PFSK-1 (cell line): ENCODE results near the gene PRDM12.

Experiments used
- FOXP2 ChIP-seq: optimal IDR thresholded peaks from 2 replicates; pipeline ENCODE3; 2011; ENCODE audit warnings: borderline replicate concordance, control low read depth, inconsistent platforms; ENCODE audit not compliant: insufficient read depth; ENCODE audit errors: extremely low read length, extremely low read depth
- POLR2AphosphoS5 ChIP-seq: IDR thresholded peaks from 2 replicates; pipeline ENCODE4 v1.6.1; 2012; ENCODE audit warnings: low read depth, mild to moderate bottlenecking, control low read depth, low read length, moderate library complexity
- REST ChIP-seq, 2 experiments: IDR thresholded peaks; 2 replicates each; pipeline versions ENCODE4 v1.6.1 to v1.8.0; 2011 to 2012; ENCODE audit warnings: low read depth in 2 of 2, low read length in 2 of 2, control low read depth in 1 of 2, inconsistent platforms in 1 of 2, mild to moderate bottlenecking in 1 of 2, moderate library complexity in 1 of 2; ENCODE audit not compliant: insufficient read depth in 1 of 2
- SIN3A ChIP-seq: IDR thresholded peaks from 2 replicates; pipeline ENCODE4 v1.6.1; 2012; ENCODE audit warnings: mild to moderate bottlenecking, low read length, moderate library complexity, borderline replicate concordance; ENCODE audit not compliant: insufficient read depth
- TAF1 ChIP-seq: IDR thresholded peaks from 2 replicates; pipeline ENCODE4 v1.6.1; 2012; ENCODE audit warnings: low read length, control low read depth, borderline replicate concordance; ENCODE audit not compliant: insufficient read depth

Gene PRDM12

GRCh38 chr9:130630506-130631330, 33.7 kb upstream of the PRDM12 start:
- TF ChIP-seq FOXP2 (no peak), SIN3A (no peak), REST (IDR thresholded peaks at IDR 0.05; ENCODE audit: insufficient read depth in 1 of 2, low read depth in 2 of 2, low read length in 2 of 2) (no peak), TAF1 (no peak), POLR2AphosphoS5 (no peak)

DNA sequence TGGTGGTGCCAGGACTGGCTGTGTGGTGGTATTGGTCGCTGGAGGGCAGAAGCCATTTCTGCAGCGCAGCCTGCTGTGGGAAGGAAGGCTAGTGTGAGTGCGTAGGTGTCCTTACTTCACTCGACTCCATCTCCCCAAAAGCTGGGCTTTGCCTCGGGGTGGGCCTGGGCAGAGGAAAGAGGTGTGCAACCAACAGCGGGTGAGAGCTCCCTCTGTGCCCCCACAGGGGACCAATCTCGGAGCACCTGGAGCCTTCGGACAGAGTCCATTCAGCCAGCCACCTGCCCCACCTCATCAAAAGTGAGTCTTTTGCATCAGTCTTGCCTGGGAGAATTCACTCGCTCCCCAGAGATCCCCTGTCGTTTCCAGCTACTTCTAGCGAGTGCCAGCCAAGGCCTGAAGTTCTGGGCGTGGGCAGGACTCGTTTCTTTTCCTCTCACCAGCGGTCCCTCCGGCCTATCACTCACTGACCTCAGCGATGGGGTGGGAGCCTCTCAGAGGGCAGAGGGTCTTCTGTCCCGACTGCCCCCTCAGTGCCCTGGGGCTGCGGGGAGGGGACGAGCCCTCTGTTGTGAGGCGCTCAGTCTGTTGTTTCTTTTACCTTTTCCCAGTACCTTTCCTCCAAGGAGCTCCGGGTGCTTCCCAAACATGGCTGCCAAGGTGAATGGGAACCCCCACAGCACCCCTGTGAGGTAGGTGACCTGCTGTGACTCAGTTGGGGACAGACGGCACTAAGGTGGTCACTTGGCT, 32.9 kb upstream of the PRDM12 start:
- TF ChIP-seq REST (IDR thresholded peaks at IDR 0.05; ENCODE audit: insufficient read depth in 1 of 2, low read depth in 2 of 2, low read length in 2 of 2) (no peak), POLR2AphosphoS5 (no peak), TAF1 (no peak), FOXP2 (no peak), SIN3A (no peak)

DNA sequence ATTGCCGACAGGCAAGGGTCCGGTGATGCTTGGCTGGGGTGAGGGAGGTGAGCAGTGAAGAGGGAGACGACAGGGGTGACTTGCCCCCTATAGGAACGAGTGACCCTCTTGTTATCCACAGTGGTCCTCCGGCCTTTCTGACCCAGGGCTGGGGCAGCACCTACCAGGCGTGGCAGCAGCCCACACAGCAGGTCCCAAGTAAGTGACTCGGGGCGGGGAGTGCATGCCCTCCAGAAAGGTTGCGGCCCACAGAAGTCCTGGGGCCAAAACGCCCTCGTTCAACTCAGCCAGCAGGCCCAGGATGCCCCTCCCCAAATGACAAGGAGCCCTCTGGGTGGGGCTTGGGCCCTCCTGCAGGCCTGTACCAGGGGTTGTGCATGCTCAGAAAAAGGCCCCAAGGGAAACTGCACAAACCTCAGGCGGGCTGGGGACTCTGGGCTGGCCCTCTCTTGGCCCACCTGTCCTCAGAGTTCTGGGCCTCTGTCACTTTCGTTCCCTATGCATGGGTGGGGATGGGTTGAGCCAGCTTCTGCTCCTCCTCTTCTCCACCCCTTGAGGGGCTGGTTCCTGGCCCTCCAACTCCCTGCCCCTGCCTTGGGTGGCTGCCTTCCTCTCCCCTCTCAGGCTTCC, 32.2 kb upstream of the PRDM12 start:
- TF ChIP-seq TAF1 (no peak), SIN3A (no peak), REST (IDR thresholded peaks at IDR 0.05; ENCODE audit: insufficient read depth in 1 of 2, low read depth in 2 of 2, low read length in 2 of 2) (no peak), POLR2AphosphoS5 (no peak), FOXP2 (no peak)

- no peak for TF ChIP-seq TAF1
- no peak for TF ChIP-seq REST (IDR thresholded peaks at IDR 0.05; ENCODE audit: insufficient read depth in 1 of 2, low read depth in 2 of 2, low read length in 2 of 2)
- TF ChIP-seq POLR2AphosphoS5 = no peak
- no peak for TF ChIP-seq SIN3A
- no peak for TF ChIP-seq FOXP2
Measured at GRCh38 chr9:130632841-130633240, 31.6 kb upstream of the PRDM12 start.
